Activated CD4-positive, alpha-beta T cell treated with anti-CD3 and anti-CD28 coated beads, Interleukin-2, amount 10 ng/mL, durations not matched to agents 24 days and 14 days (primary cell): ENCODE measurements around the gene ADAMTS18. TPM values are rescaled to one million over a fixed set of nuclear protein-coding genes. Genes with fewer than 3 reads are reported as not detected.

ENCODE experiments used
- DNase-seq: peaks from one replicate; pipeline ENCODE4 v3.0.0; 2022
- H3K27ac Mint-ChIP-seq: one replicate; pipeline ENCODE4 v1.8.0; 2022; ENCODE audit warnings: mild to moderate bottlenecking, mixed read lengths
- H3K27me3 Mint-ChIP-seq: one replicate; pipeline ENCODE4 v1.8.0; 2022; ENCODE audit warnings: mixed read lengths
- H3K36me3 Mint-ChIP-seq: one replicate; pipeline ENCODE4 v1.8.0; 2022; ENCODE audit warnings: low read depth, mild to moderate bottlenecking, mixed read lengths
- H3K4me1 Mint-ChIP-seq: one replicate; pipeline ENCODE4 v1.8.0; 2021; ENCODE audit warnings: mixed read lengths
- H3K4me3 Mint-ChIP-seq: one replicate; pipeline ENCODE4 v1.8.0; 2022; ENCODE audit warnings: mild to moderate bottlenecking, moderate library complexity, mixed read lengths
- H3K9me3 Mint-ChIP-seq: one replicate; pipeline ENCODE4 v1.8.0; 2021; ENCODE audit warnings: mixed read lengths
- intact Hi-C: fragments of 100-400 bp; cut with micrococcal nuclease; formaldehyde crosslinking; loops from one replicate; pipeline ENCODE4 v1.15.1; 2023
- total RNA-seq: library from RNA; stranded (reverse); gene quantifications from 2 replicates; pipeline ENCODE4 v1.2.3, GENCODE V29; 2022

Gene ADAMTS18
- total RNA-seq, 1 donor from 2014 or later = not detected

GRCh38 chr16:77424871-77425604 is 9.8 kb downstream of the ADAMTS18 start:
- intact Hi-C loops = no loop called here
- H3K4me3 Mint-ChIP-seq = no peak overlapping the region
- no peaks in the 10 kb centered on the region for H3K36me3 Mint-ChIP-seq
- no peaks in the 10 kb centered on the region for H3K9me3 Mint-ChIP-seq
- no peaks in the 10 kb centered on the region for H3K4me1 Mint-ChIP-seq
- no peak overlapping the region for H3K27ac Mint-ChIP-seq
- peaks cover 2% of the 10 kb centered on the region for H3K27me3 Mint-ChIP-seq
- no peak for DNase-seq

GRCh38 chr16:77422196-77422784 is 12.5 kb downstream of the ADAMTS18 start:
- Mint-ChIP-seq H3K4me3 (no peak overlapping the region), H3K36me3 (no peaks in the 10 kb centered on the region), H3K27ac (no peak overlapping the region), H3K4me1 (no peaks in the 10 kb centered on the region), H3K9me3 (no peaks in the 10 kb centered on the region), H3K27me3 (no peaks in the 10 kb centered on the region)
- intact Hi-C loops = no loop called here
- DNase-seq = no peak

- Mint-ChIP-seq H3K4me1 (no peaks in the 10 kb centered on the region), H3K27me3 (no peaks in the 10 kb centered on the region), H3K4me3 (no peak overlapping the region), H3K9me3 (no peaks in the 10 kb centered on the region), H3K27ac (no peak overlapping the region), H3K36me3 (no peaks in the 10 kb centered on the region)
- DNase-seq = no peak
- intact Hi-C loops = no loop called here
Measured at GRCh38 chr16:77416939-77417480, 17.8 kb downstream of the ADAMTS18 start.

GRCh38 chr16:77414752-77415231 is 20.0 kb downstream of the ADAMTS18 start:
- Mint-ChIP-seq H3K36me3 (no peaks in the 10 kb centered on the region), H3K27me3 (no peaks in the 10 kb centered on the region), H3K27ac (no peak overlapping the region), H3K4me1 (no peaks in the 10 kb centered on the region), H3K9me3 (no peaks in the 10 kb centered on the region), H3K4me3 (no peak overlapping the region)
- intact Hi-C loops = no loop called here
- DNase-seq = no peak

- H3K27me3 Mint-ChIP-seq = no peaks in the 10 kb centered on the region
- H3K27ac Mint-ChIP-seq = no peak overlapping the region
- H3K36me3 Mint-ChIP-seq = no peaks in the 10 kb centered on the region
- peaks cover 1% of the 10 kb centered on the region for H3K4me1 Mint-ChIP-seq
- H3K4me3 Mint-ChIP-seq = no peak overlapping the region
- DNase-seq = no peak
- H3K9me3 Mint-ChIP-seq = no peaks in the 10 kb centered on the region
- intact Hi-C loops = no loop called here
Measured at GRCh38 chr16:77410449-77410848, 24.4 kb downstream of the ADAMTS18 start.

GRCh38 chr16:77409311-77409710 is 25.5 kb downstream of the ADAMTS18 start:
- H3K4me1 Mint-ChIP-seq = peaks cover 1% of the 10 kb centered on the region
- H3K27ac Mint-ChIP-seq = no peak overlapping the region

GRCh38 chr16:77408607-77409006 is 26.2 kb downstream of the ADAMTS18 start:
- H3K4me3 Mint-ChIP-seq = no peak overlapping the region
- intact Hi-C loops = loop anchor here (1.0 kb wide), 1 partner anchor 100 kb away; no protein-coding TSS in a partner anchor

More at GRCh38 chr16:77409311-77409710, 25.5 kb downstream of the ADAMTS18 start:
- H3K9me3 Mint-ChIP-seq = no peaks in the 10 kb centered on the region
- peaks cover 4% of the 10 kb centered on the region for H3K27me3 Mint-ChIP-seq
- intact Hi-C loops = no loop called here
- no peak for DNase-seq
- no peaks in the 10 kb centered on the region for H3K36me3 Mint-ChIP-seq
- no peak overlapping the region for H3K4me3 Mint-ChIP-seq

GRCh38 chr16:77406680-77407079 is 28.2 kb downstream of the ADAMTS18 start:
- H3K27me3 Mint-ChIP-seq = peaks cover 7% of the 10 kb centered on the region
- peaks cover 1% of the 10 kb centered on the region for H3K4me1 Mint-ChIP-seq
- no peaks in the 10 kb centered on the region for H3K9me3 Mint-ChIP-seq
- no peak overlapping the region for H3K27ac Mint-ChIP-seq
- intact Hi-C loops = no loop called here
- no peak for DNase-seq
- no peak overlapping the region for H3K4me3 Mint-ChIP-seq
- H3K36me3 Mint-ChIP-seq = no peaks in the 10 kb centered on the region

More at GRCh38 chr16:77408607-77409006, 26.2 kb downstream of the ADAMTS18 start:
- Mint-ChIP-seq H3K9me3 (no peaks in the 10 kb centered on the region), H3K4me1 (peaks cover 1% of the 10 kb centered on the region), H3K27ac (no peak overlapping the region), H3K36me3 (no peaks in the 10 kb centered on the region), H3K27me3 (peaks cover 5% of the 10 kb centered on the region)
- no peak for DNase-seq

GRCh38 chr16:77404775-77405174 is 30.1 kb downstream of the ADAMTS18 start:
- no peak overlapping the region for H3K4me3 Mint-ChIP-seq
- H3K4me1 Mint-ChIP-seq = peaks cover 1% of the 10 kb centered on the region
- intact Hi-C loops = no loop called here
- no peaks in the 10 kb centered on the region for H3K36me3 Mint-ChIP-seq
- H3K27ac Mint-ChIP-seq = no peak overlapping the region
- DNase-seq = no peak
- peaks cover 7% of the 10 kb centered on the region for H3K27me3 Mint-ChIP-seq
- H3K9me3 Mint-ChIP-seq = no peaks in the 10 kb centered on the region

- Mint-ChIP-seq H3K27me3 (peaks cover 7% of the 10 kb centered on the region), H3K27ac (no peak overlapping the region), H3K9me3 (no peaks in the 10 kb centered on the region), H3K4me3 (no peak overlapping the region), H3K4me1 (peaks cover 1% of the 10 kb centered on the region), H3K36me3 (no peaks in the 10 kb centered on the region)
- no peak for DNase-seq
- intact Hi-C loops = no loop called here
Measured at GRCh38 chr16:77403732-77404131, 31.1 kb downstream of the ADAMTS18 start.

GRCh38 chr16:77402672-77403071 is 32.2 kb downstream of the ADAMTS18 start:
- intact Hi-C loops = no loop called here
- Mint-ChIP-seq H3K27me3 (peaks cover 7% of the 10 kb centered on the region), H3K36me3 (no peaks in the 10 kb centered on the region), H3K27ac (no peak overlapping the region), H3K9me3 (no peaks in the 10 kb centered on the region), H3K4me1 (no peaks in the 10 kb centered on the region), H3K4me3 (no peak overlapping the region)
- DNase-seq = no peak

GRCh38 chr16:77402118-77402517 is 32.7 kb downstream of the ADAMTS18 start:
- Mint-ChIP-seq H3K4me1 (no peaks in the 10 kb centered on the region), H3K27ac (no peak overlapping the region), H3K4me3 (no peak overlapping the region), H3K9me3 (no peaks in the 10 kb centered on the region), H3K27me3 (peaks cover 7% of the 10 kb centered on the region), H3K36me3 (no peaks in the 10 kb centered on the region)
- intact Hi-C loops = no loop called here
- DNase-seq = no peak

GRCh38 chr16:77399546-77399945 is 35.3 kb downstream of the ADAMTS18 start:
- Mint-ChIP-seq H3K27ac (no peak overlapping the region), H3K9me3 (no peaks in the 10 kb centered on the region), H3K4me1 (no peaks in the 10 kb centered on the region), H3K27me3 (peaks cover 5% of the 10 kb centered on the region), H3K36me3 (no peaks in the 10 kb centered on the region), H3K4me3 (no peak overlapping the region)
- DNase-seq = no peak
- intact Hi-C loops = no loop called here

GRCh38 chr16:77399066-77399465 is 35.8 kb downstream of the ADAMTS18 start:
- no peak for DNase-seq
- H3K27me3 Mint-ChIP-seq = peaks cover 3% of the 10 kb centered on the region
- H3K27ac Mint-ChIP-seq = no peak overlapping the region
- H3K4me1 Mint-ChIP-seq = no peaks in the 10 kb centered on the region
- H3K4me3 Mint-ChIP-seq = no peak overlapping the region
- no peaks in the 10 kb centered on the region for H3K36me3 Mint-ChIP-seq
- intact Hi-C loops = no loop called here
- H3K9me3 Mint-ChIP-seq = no peaks in the 10 kb centered on the region
